HG02763 (cell line): ENCODE data around the gene ZNF594.
"Not testable (repeated sequence)": the region's sequence is repeated elsewhere in the genome, so short reads cannot be mapped to it uniquely, and the experiment has no call there.

Source experiments
- ATAC-seq: cut with Tn5 transposase; IDR thresholded peaks from one replicate; pipeline ENCODE4 v1.9.1; 2021; ENCODE audit warnings: mild to moderate bottlenecking, moderate library complexity; ENCODE audit not compliant: unreplicated experiment

The ZNF594 gene

DNA sequence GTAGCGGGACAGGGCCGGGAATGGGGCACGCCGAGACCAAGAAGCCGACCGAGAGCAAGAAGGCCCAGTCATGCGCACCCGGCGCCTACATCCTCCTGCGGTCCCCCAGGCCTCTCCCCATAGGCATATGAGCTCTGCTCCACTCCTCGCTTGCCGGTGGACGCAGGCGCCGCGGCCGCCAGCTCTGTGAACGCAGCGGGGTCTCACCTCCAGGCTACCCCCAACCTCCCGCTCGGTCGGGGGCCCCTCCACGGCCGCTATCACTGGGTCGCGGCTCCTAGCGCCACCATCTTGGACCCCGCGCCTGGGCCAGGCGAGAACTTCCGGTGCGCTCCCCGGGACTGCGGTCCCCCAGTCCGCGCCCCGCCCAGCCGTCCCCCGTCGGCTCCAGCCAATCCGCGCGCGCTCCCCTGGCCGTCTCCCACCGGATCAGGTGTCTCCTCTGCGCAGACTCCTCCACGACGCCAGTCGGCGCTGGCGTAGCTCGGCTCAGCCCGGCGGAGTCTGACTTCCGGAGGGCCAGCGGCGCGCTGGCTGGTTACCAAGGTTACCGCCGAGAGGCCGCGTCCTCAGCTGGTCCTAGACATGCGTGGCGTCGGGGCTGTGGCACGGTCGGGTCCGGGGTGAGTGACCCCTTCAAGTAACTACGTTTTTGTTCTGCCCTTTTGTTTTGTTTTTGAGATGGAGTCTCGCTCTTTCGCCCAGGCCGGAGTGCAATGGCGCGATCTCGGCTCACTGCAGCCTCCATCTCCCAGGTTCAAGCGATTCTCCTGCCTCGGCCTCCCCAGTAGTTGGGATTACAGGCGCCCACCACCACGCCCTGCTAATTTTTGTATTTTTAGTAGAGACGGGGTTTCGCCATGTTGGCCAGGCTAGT is at the start of gene ZNF594:
Gene ZNF594, minus strand, starts transcription at position 328 of the 877 bp plus-strand sequence. CDS start 7,612 bp downstream, outside the sequence.
- peak; percentile 97 for ATAC-seq

- ATAC-seq, result not testable (repeated sequence)
Measured at GRCh38 chr17:5239769-5240168, 48.1 kb upstream of the ZNF594 start.

- no peak for ATAC-seq
Measured at GRCh38 chr17:5238333-5238732, 46.7 kb upstream of the ZNF594 start.

DNA sequence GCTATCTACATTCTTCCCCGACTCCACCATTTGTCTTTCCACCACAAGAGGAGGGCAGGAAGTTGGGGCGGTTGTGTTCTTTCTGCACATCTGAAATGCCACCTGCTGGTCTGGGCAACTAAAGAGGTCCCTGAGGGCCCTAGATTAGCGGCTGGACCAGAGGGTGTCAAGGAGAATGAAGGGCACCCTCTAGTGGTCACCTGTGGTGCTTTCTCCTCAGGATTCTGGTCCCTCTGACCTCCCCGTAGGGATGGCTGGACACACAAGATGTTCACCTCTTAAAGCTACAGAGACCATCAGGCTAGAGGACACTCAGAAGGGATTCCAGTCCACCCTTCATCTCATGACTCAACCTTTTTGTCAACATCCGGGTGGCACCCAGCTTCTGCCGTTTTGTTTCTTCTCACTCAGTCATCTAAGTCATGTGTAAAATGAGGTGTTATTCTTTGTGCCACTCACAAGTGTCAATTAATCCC is 45.9 kb upstream of the ZNF594 start:
- no peak for ATAC-seq

GRCh38 chr17:5236938-5237540 is 45.4 kb upstream of the ZNF594 start:
- no peak for ATAC-seq

DNA sequence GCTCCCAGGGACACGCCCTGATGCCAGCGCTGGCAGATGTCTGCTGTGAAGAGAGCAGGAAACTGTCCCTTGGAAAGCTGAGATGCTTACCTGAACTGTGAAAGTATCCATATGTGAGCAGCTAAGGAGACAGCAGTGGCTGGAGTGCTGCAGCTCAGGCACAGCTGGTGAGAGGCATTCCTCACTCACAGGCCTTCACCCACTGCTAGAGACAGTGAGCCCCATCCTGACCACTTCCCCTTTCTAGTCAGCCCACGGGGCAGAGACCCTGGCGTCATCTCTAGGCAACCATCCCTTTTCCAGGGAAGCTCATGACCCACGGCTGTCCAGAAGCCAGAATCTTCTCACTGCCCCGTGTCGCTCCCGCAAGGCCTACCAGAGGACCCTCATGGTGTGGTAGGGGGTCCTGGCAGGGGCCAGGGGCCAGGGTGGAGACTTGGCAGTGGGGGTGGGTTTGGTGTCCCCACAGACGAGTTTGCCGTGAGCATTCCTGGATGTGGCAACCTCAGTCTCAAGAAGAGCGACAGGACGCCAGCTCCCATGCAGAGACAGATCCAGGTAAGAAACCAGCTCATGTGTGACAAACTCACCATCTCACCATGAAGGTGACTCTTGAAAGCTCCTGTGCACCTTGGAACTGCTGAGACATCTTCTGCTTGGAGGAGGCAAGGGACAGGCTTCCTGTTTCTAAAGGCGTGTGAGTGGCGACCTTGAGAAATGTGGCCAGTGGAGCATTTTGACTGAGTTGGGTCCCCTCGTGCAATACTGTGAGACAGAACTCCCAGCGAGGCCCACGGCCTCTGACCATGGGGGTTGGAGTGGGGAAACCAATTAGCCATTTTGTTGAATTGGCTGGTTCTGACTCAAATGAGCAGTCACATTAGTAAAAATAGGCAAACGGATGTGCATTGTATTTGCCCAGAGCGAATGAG is 43.2 kb upstream of the ZNF594 start, which contains the start of gene SCIMP:
Gene SCIMP, minus strand, starts transcription at position 216 of the 932 bp plus-strand sequence. Its CDS starts 105 bp downstream, at position 111.
- no peak for ATAC-seq

GRCh38 chr17:5233492-5233891 is 41.8 kb upstream of the ZNF594 start:
- not testable (repeated sequence) for ATAC-seq

GRCh38 chr17:5226940-5227878 is 35.5 kb upstream of the ZNF594 start:
- ATAC-seq, result no peak

DNA sequence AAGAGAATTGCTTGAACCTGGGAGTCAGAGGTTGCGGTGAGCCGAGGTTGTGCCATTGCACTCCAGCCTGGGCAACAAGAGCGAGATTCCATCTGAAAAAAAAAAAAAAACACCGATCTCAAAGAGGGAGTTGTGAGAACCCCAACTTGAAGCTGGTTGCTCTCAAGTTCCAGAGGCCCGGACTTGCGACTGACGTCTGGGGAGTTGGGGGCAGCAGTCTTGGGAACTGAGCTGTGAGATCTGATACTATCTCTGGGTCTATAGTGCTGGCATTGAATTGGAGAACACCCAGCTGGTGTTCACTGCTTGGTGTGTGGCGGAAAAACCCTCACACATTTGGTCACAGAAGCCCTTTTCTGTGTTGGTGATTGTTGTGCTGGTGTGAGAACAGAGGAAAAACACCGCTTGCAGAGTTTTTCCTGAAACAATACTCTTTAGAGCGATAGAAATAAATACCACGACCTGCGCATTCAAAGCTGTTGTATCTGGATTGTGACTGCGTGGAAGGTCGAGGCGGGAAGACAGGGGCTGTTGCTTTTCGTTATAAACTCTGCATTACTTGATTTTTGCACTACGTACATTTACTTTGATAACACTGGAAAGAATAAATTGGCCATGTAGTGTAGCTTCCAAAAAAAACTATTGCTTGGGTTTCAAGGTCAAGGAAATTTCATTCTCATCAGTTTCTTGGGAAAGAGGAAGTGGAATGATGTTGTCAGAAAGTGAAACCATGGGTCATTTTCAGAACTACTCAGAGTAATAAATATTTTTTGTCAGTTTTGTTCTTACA is 34.2 kb upstream of the ZNF594 start:
- no peak for ATAC-seq

- ATAC-seq, result not testable (repeated sequence)
Measured at GRCh38 chr17:5221912-5222311, 30.2 kb upstream of the ZNF594 start.

- ATAC-seq, result no peak
Measured at GRCh38 chr17:5220074-5220473, 28.4 kb upstream of the ZNF594 start.

DNA sequence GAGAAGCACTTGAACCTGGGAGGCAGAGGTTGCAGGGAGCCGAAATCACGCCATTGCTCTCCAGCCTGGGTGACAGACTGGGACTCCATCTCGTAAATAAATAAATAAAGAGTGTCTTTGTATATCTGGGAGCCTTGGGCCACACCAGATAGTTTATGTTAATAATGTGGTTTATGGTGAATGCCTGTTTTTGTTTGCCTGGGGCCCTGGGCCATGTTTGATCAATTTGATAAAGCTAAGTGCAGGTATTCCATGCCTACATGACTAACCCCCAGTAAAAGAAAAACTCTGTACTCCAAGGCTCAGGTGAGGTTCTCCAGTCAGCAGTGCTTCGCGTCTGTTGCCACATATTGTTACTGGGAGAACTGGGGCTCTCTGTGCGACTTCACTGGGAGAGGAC is 27.9 kb upstream of the ZNF594 start:
- ATAC-seq, result no peak

GRCh38 chr17:5217562-5217961 is 25.9 kb upstream of the ZNF594 start:
- ATAC-seq, result not testable (repeated sequence)

DNA sequence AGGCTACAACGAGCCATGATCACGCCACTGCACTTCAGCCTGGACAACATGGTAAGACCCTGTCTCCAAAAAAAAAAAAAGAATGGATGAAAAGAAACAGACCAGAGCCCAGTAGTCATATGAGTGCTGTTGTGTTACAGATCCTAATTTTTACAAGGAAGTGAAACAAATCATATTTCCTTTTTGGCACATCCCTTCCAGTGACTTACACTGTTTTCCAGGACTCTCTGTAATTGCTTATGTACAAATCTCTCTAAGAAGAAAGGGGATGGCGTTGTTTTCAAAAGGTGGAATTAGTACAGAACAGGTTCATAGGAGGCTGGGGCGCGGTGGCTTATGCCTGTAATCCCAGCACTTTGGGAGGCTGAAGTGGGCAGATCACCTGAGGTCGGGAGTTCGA is 19.8 kb upstream of the ZNF594 start:
- ATAC-seq, result no peak

DNA sequence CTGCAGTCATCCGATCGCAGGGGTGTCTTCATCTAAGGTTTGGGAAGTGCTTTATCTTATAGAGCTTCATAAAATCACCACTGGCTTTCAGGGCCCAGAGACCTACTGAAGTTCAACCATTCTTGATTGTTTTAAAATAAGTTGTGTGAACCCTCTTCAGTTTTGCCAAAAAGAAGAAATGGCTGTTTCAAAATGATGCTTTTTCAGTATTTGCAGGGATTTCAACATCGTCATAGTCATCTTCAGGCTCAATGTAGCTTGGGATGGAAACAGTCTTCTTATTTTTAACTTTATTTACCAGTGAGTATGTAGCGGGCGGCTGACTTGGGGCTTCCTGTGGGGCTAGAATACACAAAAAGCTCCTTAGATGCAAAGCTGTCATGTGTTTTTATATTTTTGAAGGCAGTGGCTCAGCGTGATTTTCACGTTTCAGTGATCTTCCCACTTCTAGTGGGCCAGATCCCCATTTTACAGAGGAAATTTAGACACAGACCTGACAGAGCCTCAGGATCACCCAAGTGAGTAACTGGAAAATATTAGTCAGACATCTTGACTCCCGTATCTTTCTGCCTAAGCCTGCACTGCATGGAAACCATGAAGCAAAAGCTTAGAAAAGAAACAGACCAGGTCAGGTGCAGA is 19.1 kb upstream of the ZNF594 start:
- ATAC-seq, result no peak

DNA sequence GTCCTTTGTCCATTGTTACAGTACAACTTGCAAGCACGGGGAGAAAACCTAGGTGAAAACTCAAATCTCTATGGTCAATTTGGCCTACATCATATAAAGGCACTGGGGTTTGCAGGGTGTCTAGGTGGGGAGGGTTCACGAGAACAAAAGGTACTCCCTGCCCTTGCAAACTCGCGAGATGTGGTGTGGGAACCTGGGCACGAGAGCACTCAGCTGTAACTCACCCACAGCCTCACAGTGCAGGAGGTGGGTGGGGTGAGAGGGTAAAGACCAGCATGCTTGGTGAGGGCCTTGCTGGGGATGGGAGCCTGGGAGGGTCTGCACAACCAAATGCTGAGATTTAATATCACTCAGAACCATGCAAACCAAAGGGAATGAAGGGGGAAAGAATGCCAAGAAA is 18.4 kb upstream of the ZNF594 start:
- no peak for ATAC-seq

- ATAC-seq, result no peak
Measured at GRCh38 chr17:5209396-5209795, 17.7 kb upstream of the ZNF594 start.

- no peak for ATAC-seq
Measured at GRCh38 chr17:5203908-5204294, 12.2 kb upstream of the ZNF594 start.
